Measurements from ENCODE around the gene RYR2. TPM values are rescaled to one million over a fixed set of nuclear protein-coding genes. Genes with fewer than 3 reads are reported as not detected.

RYR2 gene
- total and polyA plus RNA-seq, 4 donors = 0.43 to 11.6 (median 2.0) TPM

- Histone ChIP-seq H3K4me3 (no peak overlapping the region), H3K9me3 (ENCODE audit: control insufficient read depth in 4 of 4, insufficient read depth in 3 of 4, low read length in 3 of 4) (no peaks in the 10 kb centered on the region), H3K36me3 (ENCODE audit: control insufficient read depth in 4 of 4, insufficient read depth in 4 of 4, low read length in 4 of 4) (no peaks in the 10 kb centered on the region), H3K27me3 (ENCODE audit: control insufficient read depth in 3 of 3, insufficient read depth in 3 of 3, low read length in 2 of 3) (no peaks in the 10 kb centered on the region), H3K4me1 (ENCODE audit: control insufficient read depth in 5 of 5, insufficient read depth in 5 of 5, low read length in 5 of 5) (peaks cover 0 to 17% (median 7%) of the 10 kb centered on the region in 5 donors), H3K27ac (ENCODE audit: low read depth in 1 of 2, low read length in 1 of 2) (no peak overlapping the region), H3K9ac (ENCODE audit: insufficient read depth in 1 of 2, low read length in 2 of 2) (no peak overlapping the region)
- DNase-seq (peak in 2 of 3 donors; percentile 69 to 75), ATAC-seq (ENCODE audit: insufficient read depth, low FRiP score) (no peak)
- TF ChIP-seq CTCF (IDR thresholded peaks at IDR 0.05; ENCODE audit: control extremely low read depth, extremely low read depth) = no peak
- WGBS, 2 donors = 66 to 69% methylated on average over 2 of the region's 2 CpGs
These were observed 138.3 kb downstream of the RYR2 start for GRCh38 chr1:237180256-237180655.

- Histone ChIP-seq H3K9me3 (ENCODE audit: control insufficient read depth in 4 of 4, insufficient read depth in 3 of 4, low read length in 3 of 4) (no peaks in the 10 kb centered on the region), H3K27ac (ENCODE audit: low read depth in 1 of 2, low read length in 1 of 2) (peak overlapping the region in 1 of 2 donors; percentile 41), H3K27me3 (ENCODE audit: control insufficient read depth in 3 of 3, insufficient read depth in 3 of 3, low read length in 2 of 3) (no peaks in the 10 kb centered on the region), H3K36me3 (ENCODE audit: control insufficient read depth in 4 of 4, insufficient read depth in 4 of 4, low read length in 4 of 4) (no peaks in the 10 kb centered on the region), H3K4me1 (ENCODE audit: control insufficient read depth in 5 of 5, insufficient read depth in 5 of 5, low read length in 5 of 5) (peaks cover 0 to 17% (median 7%) of the 10 kb centered on the region in 5 donors), H3K4me3 (no peak overlapping the region), H3K9ac (ENCODE audit: insufficient read depth in 1 of 2, low read length in 2 of 2) (peak overlapping the region in 1 of 2 donors; percentile 8)
- ATAC-seq (ENCODE audit: insufficient read depth, low FRiP score) (no peak), DNase-seq (peak; percentile 46 to 70 (median 59))
- no peak for TF ChIP-seq CTCF (IDR thresholded peaks at IDR 0.05; ENCODE audit: control extremely low read depth, extremely low read depth)
- WGBS, 2 donors = 88 to 93% methylated on average over 12 of the region's 12 CpGs
These were observed 139.8 kb downstream of the RYR2 start for GRCh38 chr1:237181743-237182317.

- H3K27ac ChIP-seq (ENCODE audit: low read depth in 1 of 2, low read length in 1 of 2) = no peak overlapping the region
- 74 to 78% methylated on average over 7 of the region's 7 CpGs for WGBS, 2 donors
- no peak for ATAC-seq (ENCODE audit: insufficient read depth, low FRiP score)
These were observed 142.1 kb downstream of the RYR2 start for GRCh38 chr1:237183963-237184540.

More at GRCh38 chr1:237183963-237184540, 142.1 kb downstream of the RYR2 start:
- Histone ChIP-seq H3K27me3 (ENCODE audit: control insufficient read depth in 3 of 3, insufficient read depth in 3 of 3, low read length in 2 of 3) (no peaks in the 10 kb centered on the region), H3K4me3 (no peak overlapping the region), H3K4me1 (ENCODE audit: control insufficient read depth in 5 of 5, insufficient read depth in 5 of 5, low read length in 5 of 5) (peaks cover 0 to 14% (median 7%) of the 10 kb centered on the region in 5 donors), H3K9me3 (ENCODE audit: control insufficient read depth in 4 of 4, insufficient read depth in 3 of 4, low read length in 3 of 4) (no peaks in the 10 kb centered on the region), H3K36me3 (ENCODE audit: control insufficient read depth in 4 of 4, insufficient read depth in 4 of 4, low read length in 4 of 4) (no peaks in the 10 kb centered on the region), H3K9ac (ENCODE audit: insufficient read depth in 1 of 2, low read length in 2 of 2) (no peak overlapping the region)
- no peak for TF ChIP-seq CTCF (IDR thresholded peaks at IDR 0.05; ENCODE audit: control extremely low read depth, extremely low read depth)
- DNase-seq = no peak
